Activated T-cell treated with anti-CD3 and anti-CD28 coated beads for 48 hours (primary cell): ENCODE data around the gene ANKLE1.

Experiments used
- DNase-seq: peaks from one replicate; pipeline ENCODE4 v3.0.0-alpha.2; 2020; ENCODE audit warnings: low read depth

Gene ANKLE1

GRCh38 chr19:17305517-17306284 is 24.0 kb downstream of the ANKLE1 start, which contains the start of gene MRPL34:
Gene MRPL34 (plus strand): TSS chr19:17305872. CDS start chr19:17305893, 21 bp downstream.
- DNase-seq, result peak; percentile 92

DNA sequence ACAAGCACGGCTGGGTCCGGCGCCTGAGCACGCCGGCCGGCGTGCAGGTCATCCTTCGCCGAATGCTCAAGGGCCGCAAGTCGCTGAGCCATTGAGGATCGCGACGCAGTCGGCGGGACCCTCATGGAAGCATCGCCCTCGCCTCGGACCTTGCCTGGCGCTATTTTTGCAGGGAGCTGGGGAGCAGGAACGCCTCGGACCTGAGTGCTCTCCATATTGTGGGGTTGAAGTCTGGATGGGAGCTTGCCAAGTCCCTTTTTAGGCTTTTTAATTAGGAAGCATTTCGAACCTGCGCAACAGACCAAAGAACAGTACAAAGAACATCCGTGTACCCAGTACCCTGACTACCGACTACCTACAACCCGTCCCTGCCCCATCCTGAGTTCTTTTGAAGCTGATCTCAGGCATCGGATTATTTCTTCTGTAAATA is 24.6 kb downstream of the ANKLE1 start:
- no peak for DNase-seq

- no peak for DNase-seq
These were observed 26.2 kb downstream of the ANKLE1 start for GRCh38 chr19:17307876-17308377.

- DNase-seq, result peak; percentile 96
These were observed 27.7 kb downstream of the ANKLE1 start, which contains the start of gene DDA1 for GRCh38 chr19:17309198-17309964. Gene DDA1 (plus strand): TSS chr19:17309563. CDS start chr19:17309655, 92 bp downstream.

DNA sequence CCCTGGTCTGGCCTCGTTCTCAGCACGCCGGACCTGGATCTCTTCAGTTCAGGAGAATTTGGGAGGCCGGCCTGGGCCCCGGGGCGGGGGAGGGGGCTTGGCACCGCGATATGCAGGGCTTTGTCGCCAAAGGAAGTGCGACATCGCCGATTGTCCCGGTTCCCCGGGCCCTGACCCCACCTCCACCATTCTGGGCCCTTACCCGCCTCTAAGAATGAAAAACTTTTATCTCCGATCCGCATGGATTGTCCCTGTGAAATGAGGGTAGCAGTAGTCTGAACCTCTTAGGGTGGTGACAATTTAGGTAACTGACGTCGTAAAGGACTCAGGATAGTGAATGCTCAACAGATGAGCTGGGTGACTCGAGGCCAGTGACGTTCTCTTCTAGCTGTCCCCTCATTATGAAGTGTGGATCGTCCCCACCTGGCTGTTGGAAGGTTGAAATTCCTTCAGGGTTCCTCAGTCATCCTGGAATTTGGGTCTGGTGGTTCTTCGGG is 28.3 kb downstream of the ANKLE1 start:
- DNase-seq, result no peak

DNA sequence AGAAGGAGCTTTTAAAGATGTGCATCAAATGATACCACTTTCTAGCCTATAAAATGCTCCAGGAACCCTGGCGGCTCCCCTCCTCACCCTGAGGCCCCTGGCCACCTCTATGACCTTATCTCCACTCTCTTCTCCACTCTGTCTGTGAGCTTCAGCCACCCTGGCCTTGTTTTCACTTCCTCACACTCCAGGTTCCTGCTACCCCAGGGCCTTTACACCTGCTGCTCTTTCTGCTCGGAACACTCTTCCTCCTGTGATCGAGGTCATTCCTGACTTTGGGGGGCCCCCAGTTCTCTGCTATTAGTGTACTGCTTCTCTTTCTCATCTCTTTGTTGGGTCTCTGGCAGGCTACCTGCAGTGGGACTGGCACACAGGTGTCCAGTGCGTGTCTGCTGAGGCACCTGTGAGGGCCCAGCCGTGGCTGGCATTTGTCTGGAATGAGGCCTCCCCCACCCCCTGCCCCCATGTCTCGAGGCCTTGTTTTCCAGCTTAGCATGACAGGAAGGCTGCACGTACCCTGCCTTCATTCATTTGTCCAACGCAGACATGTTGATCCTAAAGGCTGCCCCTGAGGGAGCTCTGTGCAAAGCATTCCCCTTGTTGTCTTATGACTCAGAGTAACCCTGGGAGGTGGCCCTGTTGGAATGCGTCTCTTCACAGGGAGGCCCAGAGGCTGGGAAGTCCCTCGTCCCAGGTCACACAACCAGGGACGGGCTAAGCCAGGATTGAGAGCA is 29.9 kb downstream of the ANKLE1 start:
- DNase-seq, result no peak

GRCh38 chr19:17312189-17313113 is 30.8 kb downstream of the ANKLE1 start:
- no peak for DNase-seq

GRCh38 chr19:17314007-17314593 is 32.4 kb downstream of the ANKLE1 start:
- no peak for DNase-seq

- DNase-seq, result no peak
These were observed 37.3 kb downstream of the ANKLE1 start for GRCh38 chr19:17318966-17319365.

- no peak for DNase-seq
These were observed 38.0 kb downstream of the ANKLE1 start for GRCh38 chr19:17319473-17320238.

DNA sequence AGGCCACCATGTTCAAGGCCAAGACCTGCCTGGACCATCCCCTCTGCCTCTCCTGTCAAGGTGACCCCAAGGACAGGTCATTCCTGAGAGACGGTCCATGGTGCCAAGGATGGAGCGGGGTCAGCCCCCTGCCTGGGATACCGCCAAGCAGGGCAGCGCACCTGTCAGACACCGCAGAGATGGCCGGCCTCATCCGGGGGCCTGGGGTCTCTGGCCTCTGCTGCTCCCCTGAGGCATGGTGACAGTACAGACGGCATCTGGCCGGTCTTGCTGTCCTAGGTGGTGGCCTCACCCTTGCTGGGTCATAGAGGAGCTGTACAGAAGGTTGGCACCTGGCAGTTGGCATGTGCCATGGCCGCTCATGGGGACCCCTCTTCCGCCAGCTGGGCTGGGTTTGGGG is 38.7 kb downstream of the ANKLE1 start:
- DNase-seq, result no peak

DNA sequence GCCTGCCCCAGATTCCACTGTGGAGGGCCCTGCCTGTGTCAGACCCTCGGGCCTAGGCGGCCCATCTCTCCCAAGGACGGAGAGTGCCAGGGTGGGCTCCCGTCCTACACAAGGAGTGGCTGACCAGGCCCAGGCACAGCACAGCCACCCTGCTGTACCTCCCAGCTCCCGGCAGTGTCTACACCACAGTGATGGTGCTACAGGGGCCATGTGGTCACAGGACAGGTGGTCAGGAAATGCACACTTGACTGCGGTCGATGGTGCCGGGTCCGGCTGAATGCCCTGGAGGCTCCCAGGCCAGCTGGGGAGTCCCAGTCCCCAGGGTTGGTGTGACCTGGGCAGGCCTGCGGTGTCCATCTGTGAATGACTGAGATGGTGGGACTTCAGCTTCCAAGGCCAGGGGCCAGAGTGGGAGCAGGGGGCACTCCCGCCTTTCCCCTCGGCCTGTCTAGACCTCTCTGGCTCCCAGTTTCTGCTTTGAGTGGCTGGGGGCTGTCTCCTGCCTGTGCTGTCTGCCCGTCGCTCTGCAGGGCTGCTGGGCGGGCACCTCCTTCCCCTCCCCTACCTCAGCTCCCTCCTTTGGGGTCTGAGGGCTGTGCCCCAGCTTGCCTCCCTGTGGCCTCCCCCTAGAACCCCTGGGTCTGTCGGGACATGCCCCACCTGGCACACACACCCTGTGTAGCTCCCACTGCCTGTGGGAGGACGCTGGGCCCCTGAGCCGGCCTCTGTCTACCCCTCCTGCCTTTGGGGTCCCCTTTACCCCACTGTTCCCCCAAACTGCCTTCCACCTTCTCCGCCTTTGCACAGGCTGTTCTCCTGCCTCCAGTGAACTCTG is 40.2 kb downstream of the ANKLE1 start:
- no peak for DNase-seq

- DNase-seq, result no peak
These were observed 41.2 kb downstream of the ANKLE1 start for GRCh38 chr19:17322854-17323253.

DNA sequence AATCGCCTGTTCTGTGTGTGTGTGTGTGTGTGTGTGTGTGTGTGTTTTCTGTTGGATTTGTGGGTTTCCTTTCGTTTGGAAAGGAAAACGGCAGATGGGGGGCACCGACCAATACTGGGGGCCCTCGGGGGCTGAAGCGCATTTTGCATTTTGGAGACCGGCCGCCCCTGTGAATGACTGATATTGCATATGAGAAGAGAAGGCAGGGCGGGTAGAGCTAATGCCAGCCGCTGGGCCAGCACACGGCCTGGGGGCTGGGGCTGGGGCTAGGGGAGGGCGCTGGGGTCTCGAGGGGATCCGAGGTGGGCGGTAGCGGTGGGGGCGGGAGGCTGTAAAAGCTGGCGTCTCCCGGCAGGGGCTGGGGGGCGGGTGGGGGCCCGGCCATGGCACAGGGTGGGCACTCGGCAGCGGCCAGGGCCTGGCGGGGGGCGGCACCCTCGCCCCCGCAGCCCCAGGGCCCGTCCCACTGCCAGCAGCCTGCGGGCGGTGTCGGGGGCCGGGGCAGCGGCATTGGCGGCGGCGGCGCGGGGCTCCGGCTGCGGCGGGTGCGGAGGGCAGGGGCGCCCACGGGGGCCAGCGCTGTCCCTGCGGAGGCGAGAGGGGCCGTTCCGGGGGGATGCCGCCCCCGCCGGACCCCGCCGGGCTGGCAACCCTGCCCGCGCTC is 41.7 kb downstream of the ANKLE1 start:
- no peak for DNase-seq

DNA sequence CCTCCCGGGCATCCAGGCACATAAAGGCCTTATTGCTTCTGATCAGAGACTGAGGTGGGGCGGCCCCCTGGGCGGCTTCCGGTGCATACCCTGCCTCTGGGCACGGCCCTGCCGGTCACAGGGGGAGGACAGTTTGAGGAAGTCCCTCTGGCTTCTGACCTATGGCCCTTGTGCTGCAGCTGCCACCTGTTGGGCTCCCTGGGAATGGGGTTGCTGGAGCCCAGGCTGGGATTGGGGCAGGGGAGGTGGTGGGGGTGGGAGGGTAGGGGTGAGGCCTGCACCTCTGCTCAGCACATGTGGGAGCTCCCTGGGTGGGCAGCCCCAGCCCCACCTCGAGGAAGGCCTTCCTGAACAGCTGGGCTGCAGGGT is 42.2 kb downstream of the ANKLE1 start:
- no peak for DNase-seq

DNA sequence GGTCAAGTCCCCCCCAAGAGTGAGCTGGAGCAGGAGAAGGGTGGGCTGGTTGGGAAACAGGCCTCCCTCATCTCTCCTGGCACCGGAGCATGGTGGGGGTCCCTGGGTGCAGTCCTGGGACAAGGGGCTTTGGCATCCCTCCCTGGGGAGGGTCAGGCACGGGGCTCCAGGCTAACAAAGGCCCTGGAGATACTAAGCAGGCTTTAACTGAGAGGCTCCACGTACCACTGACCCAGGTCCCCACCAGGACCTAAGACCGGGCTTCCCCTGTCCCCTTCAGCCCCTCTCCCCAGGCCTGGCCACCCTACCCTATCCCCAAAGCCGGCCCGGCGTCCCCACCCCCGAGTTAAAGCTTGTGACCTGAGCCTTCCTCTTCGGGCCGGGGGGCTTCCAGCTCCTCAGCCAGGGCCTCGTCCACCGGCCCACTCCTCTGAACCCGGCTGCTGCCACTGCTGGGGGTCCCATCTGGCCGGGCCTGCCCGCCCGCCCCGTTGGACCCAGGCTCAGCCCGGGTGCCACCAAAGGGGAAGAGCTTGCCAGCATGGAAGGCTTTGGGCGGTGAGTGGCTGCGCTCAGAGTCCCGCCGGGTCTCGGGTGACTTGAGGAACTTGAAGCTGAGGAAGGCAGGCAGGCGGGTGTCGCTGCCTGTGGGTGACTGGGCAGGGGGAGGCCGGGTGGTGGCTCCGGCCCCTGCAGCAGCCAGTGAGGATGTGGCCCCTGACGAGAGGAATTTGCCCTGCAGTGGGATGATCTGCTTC is 42.8 kb downstream of the ANKLE1 start:
- DNase-seq, result no peak

- DNase-seq, result no peak
These were observed 43.4 kb downstream of the ANKLE1 start for GRCh38 chr19:17325133-17325532.
